ENCODE data around the gene RTN4R. TPM values are rescaled to one million over a fixed set of nuclear protein-coding genes. Genes with fewer than 3 reads are reported as not detected.

The RTN4R gene
- total RNA-seq, 2 donors from 2014 or later = 12.8 to 17.7 TPM

GRCh38 chr22:20213833-20214708 is 54.0 kb downstream of the RTN4R start:
- no peaks in the 10 kb centered on the region for H3K4me1 ChIP-seq (ENCODE audit: control insufficient read depth, insufficient read depth, low read length)
- no peak for DNase-seq
- H3K9me3 ChIP-seq (ENCODE audit: control insufficient read depth, low read length) = no peaks in the 10 kb centered on the region
- no peaks in the 10 kb centered on the region for H3K27me3 ChIP-seq (ENCODE audit: control insufficient read depth, insufficient read depth, low read length, poor library complexity, severe bottlenecking)
- H3K9ac ChIP-seq (ENCODE audit: extremely low read depth, low read length, poor library complexity, severe bottlenecking) = no peak overlapping the region
- H3K36me3 ChIP-seq (ENCODE audit: control insufficient read depth, insufficient read depth, low read length) = no peaks in the 10 kb centered on the region
- WGBS, 2 experiments (ENCODE audit: insufficient coverage in 1 of 2, insufficient read length in 1 of 2) = 91 to 95% methylated on average over 14 to 33 of the region's 33 CpGs
- no peak overlapping the region for H3K4me3 ChIP-seq (ENCODE audit: low read length)
- no peaks in the 10 kb centered on the region for H3K36me3 Mint-ChIP-seq (ENCODE audit: low read depth)
- peak overlapping the region; percentile 58 for H3K27ac Mint-ChIP-seq
- TF ChIP-seq CTCF (conservative IDR thresholded peaks at IDR 0.05) = no peak
- no peaks in the 10 kb centered on the region for H3K27me3 Mint-ChIP-seq (ENCODE audit: insufficient read depth)
- H3K4me1 Mint-ChIP-seq = peaks cover 3% of the 10 kb centered on the region
- no peak overlapping the region for H3K4me3 Mint-ChIP-seq
- no peaks in the 10 kb centered on the region for H3K9me3 Mint-ChIP-seq
- no peak overlapping the region for H3K27ac ChIP-seq (ENCODE audit: low read depth, low read length)

GRCh38 chr22:20212754-20213699 is 55.1 kb downstream of the RTN4R start:
- Histone ChIP-seq H3K9ac (ENCODE audit: extremely low read depth, low read length, poor library complexity, severe bottlenecking) (no peak overlapping the region), H3K36me3 (ENCODE audit: control insufficient read depth, insufficient read depth, low read length) (no peaks in the 10 kb centered on the region), H3K4me1 (ENCODE audit: control insufficient read depth, insufficient read depth, low read length) (peaks cover 3% of the 10 kb centered on the region), H3K27ac (ENCODE audit: low read depth, low read length) (no peak overlapping the region), H3K9me3 (ENCODE audit: control insufficient read depth, low read length) (no peaks in the 10 kb centered on the region), H3K4me3 (ENCODE audit: low read length) (no peak overlapping the region), H3K27me3 (ENCODE audit: control insufficient read depth, insufficient read depth, low read length, poor library complexity, severe bottlenecking) (no peaks in the 10 kb centered on the region)
- Mint-ChIP-seq H3K27me3 (ENCODE audit: insufficient read depth) (no peaks in the 10 kb centered on the region), H3K4me3 (no peak overlapping the region), H3K27ac (peak overlapping the region; percentile 13), H3K4me1 (peaks cover 9% of the 10 kb centered on the region), H3K9me3 (no peaks in the 10 kb centered on the region), H3K36me3 (ENCODE audit: low read depth) (no peaks in the 10 kb centered on the region)
- TF ChIP-seq CTCF (conservative IDR thresholded peaks at IDR 0.05) = no peak
- 90 to 96% methylated on average over 17 to 27 of the region's 27 CpGs for WGBS, 2 experiments (ENCODE audit: insufficient coverage in 1 of 2, insufficient read length in 1 of 2)
- no peak for DNase-seq

- H3K4me3 ChIP-seq (ENCODE audit: low read length) = no peak overlapping the region
- H3K4me1 ChIP-seq (ENCODE audit: control insufficient read depth, insufficient read depth, low read length) = peaks cover 10% of the 10 kb centered on the region
- 91 to 95% methylated on average over 20 to 26 of the region's 26 CpGs for WGBS, 2 experiments (ENCODE audit: insufficient coverage in 1 of 2, insufficient read length in 1 of 2)
- H3K27me3 ChIP-seq (ENCODE audit: control insufficient read depth, insufficient read depth, low read length, poor library complexity, severe bottlenecking) = no peaks in the 10 kb centered on the region
- H3K9me3 Mint-ChIP-seq = no peaks in the 10 kb centered on the region
- peaks cover 15% of the 10 kb centered on the region for H3K4me1 Mint-ChIP-seq
- peak overlapping the region; percentile 13 for H3K27ac Mint-ChIP-seq
- H3K27me3 Mint-ChIP-seq (ENCODE audit: insufficient read depth) = no peaks in the 10 kb centered on the region
- H3K36me3 ChIP-seq (ENCODE audit: control insufficient read depth, insufficient read depth, low read length) = no peaks in the 10 kb centered on the region
- no peaks in the 10 kb centered on the region for H3K9me3 ChIP-seq (ENCODE audit: control insufficient read depth, low read length)
- H3K36me3 Mint-ChIP-seq (ENCODE audit: low read depth) = no peaks in the 10 kb centered on the region
- no peak for TF ChIP-seq CTCF (conservative IDR thresholded peaks at IDR 0.05)
- no peak overlapping the region for H3K9ac ChIP-seq (ENCODE audit: extremely low read depth, low read length, poor library complexity, severe bottlenecking)
- H3K27ac ChIP-seq (ENCODE audit: low read depth, low read length) = no peak overlapping the region
- no peak for DNase-seq
- no peak overlapping the region for H3K4me3 Mint-ChIP-seq
Measured at GRCh38 chr22:20211997-20212753, 55.9 kb downstream of the RTN4R start.
